Measurements from ENCODE around the gene NFE2L1.
A peak's percentile ranks its signal among the peaks of the same experiment; 100 is the strongest.
"Not testable (repeated sequence)": the region's sequence is repeated elsewhere in the genome, so short reads cannot be mapped to it uniquely, and the experiment has no call there.

Gene NFE2L1

GRCh38 chr17:48024149-48025039 is 23.8 kb upstream of the NFE2L1 start:
- DNase-seq, result peak; percentile 55 to 62

GRCh38 chr17:48025040-48025903 is 22.9 kb upstream of the NFE2L1 start:
- DNase-seq, result peak; percentile 98

GRCh38 chr17:48025904-48026501 is 22.2 kb upstream of the NFE2L1 start:
- DNase-seq, result peak in 1 of 2 experiments; percentile 11

- peak; percentile 78 to 82 for DNase-seq
These were observed 21.4 kb upstream of the NFE2L1 start for GRCh38 chr17:48026502-48027321.

- no peak for DNase-seq
These were observed 20.7 kb upstream of the NFE2L1 start for GRCh38 chr17:48027322-48027981.

- no peak for DNase-seq
These were observed 19.4 kb upstream of the NFE2L1 start for GRCh38 chr17:48028736-48029135.

- no peak for DNase-seq
These were observed 17.6 kb upstream of the NFE2L1 start for GRCh38 chr17:48030531-48030930.

- DNase-seq, result no peak
These were observed 16.2 kb upstream of the NFE2L1 start for GRCh38 chr17:48031966-48032365.

GRCh38 chr17:48034734-48035133 is 13.4 kb upstream of the NFE2L1 start:
- not testable (repeated sequence) for DNase-seq

- DNase-seq, result no peak
These were observed 11.5 kb upstream of the NFE2L1 start for GRCh38 chr17:48036693-48037035.

- DNase-seq, result peak; percentile 68 to 74
These were observed 10.9 kb upstream of the NFE2L1 start, which contains the start of gene COPZ2 for GRCh38 chr17:48037036-48037837. Gene COPZ2, minus strand, starts transcription at chr17:48037797. Its CDS starts 20 bp downstream, at chr17:48037777.

GRCh38 chr17:48037838-48038323 is 10.3 kb upstream of the NFE2L1 start:
- peak in 1 of 2 experiments; percentile 39 for DNase-seq

- DNase-seq, result no peak
These were observed 9.5 kb upstream of the NFE2L1 start for GRCh38 chr17:48038687-48039086.

GRCh38 chr17:48043176-48043575 is 5.0 kb upstream of the NFE2L1 start:
- no peak for DNase-seq

GRCh38 chr17:48044851-48045250 is 3.3 kb upstream of the NFE2L1 start:
- no peak for DNase-seq

- DNase-seq, result no peak
These were observed 2.7 kb upstream of the NFE2L1 start for GRCh38 chr17:48045316-48046001.

- DNase-seq, result no peak
These were observed 1.9 kb upstream of the NFE2L1 start for GRCh38 chr17:48046296-48046695.

- DNase-seq, result no peak
These were observed 932 bp upstream of the NFE2L1 start for GRCh38 chr17:48047113-48047740.

- DNase-seq, result peak; percentile 70 to 77
These were observed 396 bp downstream of the NFE2L1 start for GRCh38 chr17:48048384-48049126.

Measured in activated CD4-positive, alpha-beta T cell treated with anti-CD3 and anti-CD28 coated beads, Interleukin-2, amount 50 U/mL, for 48 hours (primary cell).